ENCODE data around the gene TUBB2B. TPM values are rescaled to one million over a fixed set of nuclear protein-coding genes. Genes with fewer than 3 reads are reported as not detected.

Gene TUBB2B
- total and polyA plus RNA-seq, 9 of the 15 experiments (the other 6 are each of a cell fraction or from before 2014, with no cell fraction given) = 0.11 to 9.7 (median 4.6) TPM

GRCh38 chr6:3265671-3266070, 38.2 kb upstream of the TUBB2B start:
- TF ChIP-seq SP1 (CRISPR knock-in tag; IDR thresholded peaks at IDR 0.05) (no peak), ZNF586 (CRISPR knock-in tag; conservative IDR thresholded peaks at IDR 0.05) (no peak), ZHX1 (conservative IDR thresholded peaks at IDR 0.05; ENCODE audit: low read length) (no peak), POLR2G (IDR thresholded peaks at IDR 0.05; ENCODE audit: low read depth, low read length) (0 out of 2 replicates have a peak, but pooled peaks have one; percentile 1), RBFOX2 (IDR thresholded peaks at IDR 0.05; ENCODE audit: low read depth, low read length) (0 out of 2 replicates have a peak, but pooled peaks have one; percentile 19), MTF1 (CRISPR knock-in tag; IDR thresholded peaks at IDR 0.05; ENCODE audit: borderline replicate concordance) (no peak), FOSL1 (tag; conservative IDR thresholded peaks at IDR 0.05) (no peak), MTA3 (IDR thresholded peaks at IDR 0.05; ENCODE audit: borderline replicate concordance) (no peak), ZZZ3 (IDR thresholded peaks at IDR 0.05) (no peak)
- TF ChIP-seq, protein P1, sequence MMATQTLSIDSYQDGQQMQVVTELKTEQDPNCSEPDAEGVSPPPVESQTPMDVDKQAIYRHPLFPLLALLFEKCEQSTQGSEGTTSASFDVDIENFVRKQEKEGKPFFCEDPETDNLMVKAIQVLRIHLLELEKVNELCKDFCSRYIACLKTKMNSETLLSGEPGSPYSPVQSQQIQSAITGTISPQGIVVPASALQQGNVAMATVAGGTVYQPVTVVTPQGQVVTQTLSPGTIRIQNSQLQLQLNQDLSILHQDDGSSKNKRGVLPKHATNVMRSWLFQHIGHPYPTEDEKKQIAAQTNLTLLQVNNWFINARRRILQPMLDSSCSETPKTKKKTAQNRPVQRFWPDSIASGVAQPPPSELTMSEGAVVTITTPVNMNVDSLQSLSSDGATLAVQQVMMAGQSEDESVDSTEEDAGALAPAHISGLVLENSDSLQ (IDR thresholded peaks at IDR 0.05) = no peak
- peaks cover 42% of the 10 kb centered on the region for H4K20me1 ChIP-seq (replicated peaks; ENCODE audit: control insufficient read depth, insufficient read depth, low read length)
- no peaks in the 10 kb centered on the region for H3K27me3 ChIP-seq (ENCODE audit: control insufficient read depth in 2 of 2, insufficient read depth in 2 of 2, low read length in 2 of 2)
- FAIRE-seq (no peak), DNase-seq (ENCODE audit: extremely low read depth in 1 of 4, low spot score in 3 of 4) (no peak), ATAC-seq (no peak)
- BruUV-seq (replicated peaks) = no TSS peak
- no peak overlapping the region for H3K4me2 ChIP-seq (ENCODE audit: insufficient read depth, low read length)
- H3K4me3 ChIP-seq = no peak overlapping the region
- intact Hi-C loops (cut with micrococcal nuclease) = no loop called here
- H3K36me3 ChIP-seq (ENCODE audit: control insufficient read depth, insufficient read depth, low read length) = peaks cover 94% of the 10 kb centered on the region
- H3K9me1 ChIP-seq (ENCODE audit: control insufficient read depth, insufficient read depth, low read length) = peaks cover 15% of the 10 kb centered on the region
- no peak overlapping the region for H3K27ac ChIP-seq (ENCODE audit: extremely low read depth, low read depth, low read length)
- no peak overlapping the region for H2AFZ ChIP-seq (ENCODE audit: low read depth, low read length)
- H3K9me3 ChIP-seq (replicated peaks; ENCODE audit: control insufficient read depth, insufficient read depth, low read depth, low read length) = no peaks in the 10 kb centered on the region
- in situ Hi-C loops (cut with MboI) = no loop called here
- 73% methylated on average over 9 of the region's 9 CpGs for WGBS (ENCODE audit: insufficient coverage, low coverage, missing lambda C conversion rate)
- ChIA-PET CTCF (ENCODE audit: low intra/inter-chr PET ratio) (no interaction called here), POLR2A (interaction anchor here (0.6 to 1.6 kb wide), 4 partner anchors 11 to 161 kb away, joined by 3 to 5 read pairs (median 3); no protein-coding TSS in a partner anchor)
- H3K4me1 ChIP-seq (replicated peaks in 1 of 2; ENCODE audit: control insufficient read depth in 2 of 2, insufficient read depth in 2 of 2, low read length in 2 of 2) = peaks cover 13 to 14% of the 10 kb centered on the region in 2 experiments; a peak in 4 of 5 replicates
- H3K79me2 ChIP-seq (ENCODE audit: control insufficient read depth, insufficient read depth, low read length) = peaks cover 75% of the 10 kb centered on the region
- H3K9ac ChIP-seq (ENCODE audit: insufficient read depth in 1 of 2, low read depth in 2 of 2, low read length in 2 of 2) = no peak overlapping the region; a peak in 1 of 4 replicates
